SK-N-SH (cell line): ENCODE data around the gene CREB3L4.

Source experiments
- CHD2 ChIP-seq: fragments of 150-350 bp; IDR thresholded peaks from 2 replicates; pipeline ENCODE4 v1.6.1; 2018; ENCODE audit warnings: low read length; ENCODE audit not compliant: partially characterized antibody
- CTCF ChIP-seq: fragments of 200-600 bp; sonication (generic); IDR thresholded peaks from 2 replicates; pipeline ENCODE4 v1.6.1; 2017; ENCODE audit warnings: antibody characterized with exemption, mild to moderate bottlenecking, moderate library complexity
- ELF1 ChIP-seq: IDR thresholded peaks from 2 replicates; pipeline ENCODE4 v1.4.0; 2012
- EP300 ChIP-seq, 2 experiments: IDR thresholded peaks; 2 replicates each; pipeline versions ENCODE4 v1.4.0 to v1.6.1; 2012; ENCODE audit warnings: borderline replicate concordance in 1 of 2, low read depth in 1 of 2, low read length in 1 of 2
- EZH2phosphoT487 ChIP-seq: fragments of 200-600 bp; sonication (generic); IDR thresholded peaks from 2 replicates; pipeline ENCODE4 v1.6.1; 2017; ENCODE audit warnings: low read depth, mixed run types, mild to moderate bottlenecking, antibody characterized with exemption, moderate library complexity, borderline replicate concordance
- FOXM1 ChIP-seq: IDR thresholded peaks from 2 replicates; pipeline ENCODE4 v1.4.0; 2012; ENCODE audit warnings: low read depth, mild to moderate bottlenecking
- GABPA ChIP-seq: IDR thresholded peaks from 2 replicates; pipeline ENCODE4 v1.4.0; 2012; ENCODE audit warnings: low read depth, mild to moderate bottlenecking
- POLR2AphosphoS5 ChIP-seq: IDR thresholded peaks from 2 replicates; pipeline ENCODE4 v1.6.1; 2012; ENCODE audit warnings: low read depth, low read length
- RAD21 ChIP-seq: IDR thresholded peaks from 2 replicates; pipeline ENCODE4 v1.6.1; 2012; ENCODE audit warnings: mild to moderate bottlenecking, low read length
- SIN3A ChIP-seq: IDR thresholded peaks from 2 replicates; pipeline ENCODE4 v1.6.1; 2012; ENCODE audit warnings: low read depth, mild to moderate bottlenecking, low read length, moderate library complexity, borderline replicate concordance
- SMC3 ChIP-seq: IDR thresholded peaks from 2 replicates; pipeline ENCODE4 v1.6.1; 2012; ENCODE audit warnings: low read depth, low read length, improper control_type of control experiment
- TAF1 ChIP-seq: IDR thresholded peaks from 2 replicates; pipeline ENCODE4 v1.6.1; 2012; ENCODE audit warnings: low read depth, mild to moderate bottlenecking, low read length, moderate library complexity, borderline replicate concordance
- TCF12 ChIP-seq: IDR thresholded peaks from 2 replicates; pipeline ENCODE4 v1.4.0; 2012

DNA sequence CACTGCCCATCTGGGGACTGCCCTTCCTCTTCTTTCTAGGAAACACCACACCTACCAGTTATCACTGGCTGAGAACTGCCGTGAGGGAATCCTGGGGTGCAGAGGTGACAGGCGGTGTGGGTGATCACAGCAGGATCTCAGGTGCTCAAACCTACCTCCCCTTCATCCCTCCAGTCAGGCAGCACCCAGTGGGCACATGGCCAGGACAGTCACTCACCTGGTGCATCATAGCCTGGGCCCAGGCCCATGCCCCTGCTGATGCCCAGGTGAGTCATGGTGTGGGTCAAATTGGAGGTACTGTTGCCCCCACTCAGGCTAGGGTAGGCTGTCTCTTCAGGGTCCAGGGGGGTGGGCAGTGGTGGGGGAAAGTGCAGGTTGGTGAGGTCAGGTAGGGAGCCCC lies 15.9 kb upstream of the CREB3L4 start:
- TF ChIP-seq POLR2AphosphoS5 (no peak), EP300 (IDR thresholded peaks at IDR 0.05; ENCODE audit: borderline replicate concordance in 1 of 2, low read depth in 1 of 2, low read length in 1 of 2) (no peak), SMC3 (no peak), RAD21 (no peak), EZH2phosphoT487 (no peak), CTCF (no peak), CHD2 (no peak), SIN3A (no peak), TCF12 (no peak), FOXM1 (no peak), TAF1 (no peak), GABPA (no peak), ELF1 (no peak)
